Measurements from ENCODE around the gene OOSP1. TPM values are rescaled to one million over a fixed set of nuclear protein-coding genes. Genes with fewer than 3 reads are reported as not detected.

OOSP1 gene
- total RNA-seq, 6 experiments from 2014 or later = not detected

- Mint-ChIP-seq H3K4me3 (no peak overlapping the region), H3K4me1 (ENCODE audit: low read depth) (no peaks in the 10 kb centered on the region), H3K36me3 (ENCODE audit: low read depth) (no peaks in the 10 kb centered on the region), H3K9me3 (no peaks in the 10 kb centered on the region; the same call in 1 of the 2 replicates), H3K27me3 (ENCODE audit: insufficient read depth) (no peaks in the 10 kb centered on the region; the same call in 1 of the 2 replicates), H3K27ac (no peak overlapping the region)
- no peak for DNase-seq
- TF ChIP-seq, protein P1, sequence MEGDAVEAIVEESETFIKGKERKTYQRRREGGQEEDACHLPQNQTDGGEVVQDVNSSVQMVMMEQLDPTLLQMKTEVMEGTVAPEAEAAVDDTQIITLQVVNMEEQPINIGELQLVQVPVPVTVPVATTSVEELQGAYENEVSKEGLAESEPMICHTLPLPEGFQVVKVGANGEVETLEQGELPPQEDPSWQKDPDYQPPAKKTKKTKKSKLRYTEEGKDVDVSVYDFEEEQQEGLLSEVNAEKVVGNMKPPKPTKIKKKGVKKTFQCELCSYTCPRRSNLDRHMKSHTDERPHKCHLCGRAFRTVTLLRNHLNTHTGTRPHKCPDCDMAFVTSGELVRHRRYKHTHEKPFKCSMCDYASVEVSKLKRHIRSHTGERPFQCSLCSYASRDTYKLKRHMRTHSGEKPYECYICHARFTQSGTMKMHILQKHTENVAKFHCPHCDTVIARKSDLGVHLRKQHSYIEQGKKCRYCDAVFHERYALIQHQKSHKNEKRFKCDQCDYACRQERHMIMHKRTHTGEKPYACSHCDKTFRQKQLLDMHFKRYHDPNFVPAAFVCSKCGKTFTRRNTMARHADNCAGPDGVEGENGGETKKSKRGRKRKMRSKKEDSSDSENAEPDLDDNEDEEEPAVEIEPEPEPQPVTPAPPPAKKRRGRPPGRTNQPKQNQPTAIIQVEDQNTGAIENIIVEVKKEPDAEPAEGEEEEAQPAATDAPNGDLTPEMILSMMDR (IDR thresholded peaks at IDR 0.05) = no peak
Observed at GRCh38 chr11:59941091-59941490, 2.9 kb downstream of the OOSP1 start.

DNA sequence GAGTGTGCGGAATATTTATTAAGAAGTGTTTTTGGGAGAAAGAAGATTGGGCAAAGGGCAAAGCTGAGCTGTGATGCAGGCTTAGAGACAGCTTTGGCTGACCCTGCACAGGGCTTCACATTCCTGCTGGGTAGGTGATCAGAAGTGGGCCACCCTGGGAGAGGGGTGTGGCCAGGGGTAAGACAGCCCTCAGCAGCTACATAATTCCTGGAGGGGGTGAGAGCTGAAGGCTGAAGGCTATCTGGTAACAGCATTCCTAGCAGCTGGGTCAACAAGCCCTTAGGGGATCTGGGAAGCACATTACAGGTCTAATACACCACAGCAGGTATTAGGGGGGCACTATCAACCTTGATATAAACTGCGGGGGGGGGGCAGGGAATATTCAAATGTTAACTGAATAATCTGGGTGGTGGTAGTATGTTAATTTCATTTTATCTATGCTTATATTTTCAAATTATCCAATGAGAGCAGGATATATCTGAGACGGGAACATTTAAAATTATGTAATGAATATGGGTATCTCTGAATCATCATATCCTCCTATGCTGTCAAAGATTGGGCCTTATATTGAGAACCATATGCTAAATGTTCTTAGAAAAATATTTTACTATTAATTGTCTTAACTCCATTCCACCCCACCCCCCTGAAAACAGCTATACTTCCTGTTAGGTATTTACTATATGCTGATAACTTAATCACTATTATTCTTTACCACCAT is 5.9 kb downstream of the OOSP1 start:
- DNase-seq = no peak
- Mint-ChIP-seq H3K4me3 (no peak overlapping the region), H3K27ac (no peak overlapping the region), H3K4me1 (ENCODE audit: low read depth) (no peaks in the 10 kb centered on the region), H3K36me3 (ENCODE audit: low read depth) (no peaks in the 10 kb centered on the region), H3K27me3 (ENCODE audit: insufficient read depth) (no peaks in the 10 kb centered on the region; the same call in none of the 2 replicates), H3K9me3 (no peaks in the 10 kb centered on the region; the same call in 1 of the 2 replicates)
- TF ChIP-seq, protein P1 (IDR thresholded peaks at IDR 0.05) = no peak

- H3K27me3 Mint-ChIP-seq (ENCODE audit: insufficient read depth) = no peaks in the 10 kb centered on the region; the same call in 1 of the 2 replicates
- no peak overlapping the region for H3K4me3 Mint-ChIP-seq
- no peaks in the 10 kb centered on the region for H3K36me3 Mint-ChIP-seq (ENCODE audit: low read depth)
- no peak for DNase-seq
- H3K27ac Mint-ChIP-seq = no peak overlapping the region
- H3K4me1 Mint-ChIP-seq (ENCODE audit: low read depth) = no peaks in the 10 kb centered on the region
- no peaks in the 10 kb centered on the region; the same call in 1 of the 2 replicates for H3K9me3 Mint-ChIP-seq
- TF ChIP-seq, protein P1 (IDR thresholded peaks at IDR 0.05) = no peak
Observed at GRCh38 chr11:59944720-59945119, 6.5 kb downstream of the OOSP1 start.

- Mint-ChIP-seq H3K9me3 (peaks cover 14% of the 10 kb centered on the region; the same call in 1 of the 2 replicates), H3K36me3 (ENCODE audit: low read depth) (no peaks in the 10 kb centered on the region), H3K27me3 (ENCODE audit: insufficient read depth) (no peaks in the 10 kb centered on the region), H3K4me1 (ENCODE audit: low read depth) (no peaks in the 10 kb centered on the region; the same call in 1 of the 2 replicates), H3K27ac (no peak overlapping the region), H3K4me3 (no peak overlapping the region)
- DNase-seq = no peak
- TF ChIP-seq, protein P1 (IDR thresholded peaks at IDR 0.05) = no peak
Observed at GRCh38 chr11:59953463-59954218, 15.4 kb downstream of the OOSP1 start.

- Mint-ChIP-seq H3K9me3 (peaks cover 14% of the 10 kb centered on the region; the same call in 1 of the 2 replicates), H3K27ac (no peak overlapping the region)
- TF ChIP-seq, protein P1 (IDR thresholded peaks at IDR 0.05) = no peak
Observed at GRCh38 chr11:59954219-59954847, 16.1 kb downstream of the OOSP1 start.

More at GRCh38 chr11:59954219-59954847, 16.1 kb downstream of the OOSP1 start:
- no peaks in the 10 kb centered on the region; the same call in 1 of the 2 replicates for H3K4me1 Mint-ChIP-seq (ENCODE audit: low read depth)
- no peaks in the 10 kb centered on the region for H3K27me3 Mint-ChIP-seq (ENCODE audit: insufficient read depth)
- H3K36me3 Mint-ChIP-seq (ENCODE audit: low read depth) = no peaks in the 10 kb centered on the region
- no peak for DNase-seq
- H3K4me3 Mint-ChIP-seq = no peak overlapping the region
